A549 (cell line): ENCODE measurements around the gene ADARB2. TPM values are rescaled to one million over a fixed set of nuclear protein-coding genes. Genes with fewer than 3 reads are reported as not detected.

Experiments used
- ATAC-seq, 2 experiments: fragments of 200-7000 bp in 1 of 2; fragments of >200 bp in 1 of 2; cut with Nextera tagmentation in 1 of 2; cut with Tn5 transposase in 1 of 2; 3 replicates each; pipeline versions ENCODE4 v1.8.0 to v1.9.1; 2018 to 2020; ENCODE audit warnings: mild to moderate bottlenecking in 1 of 2, moderate library complexity in 1 of 2
- CTCF ChIA-PET: fragments of 300-600 bp; sonication (Branson Sonifier 250); formaldehyde crosslinking; extraction: SDS; loops from one replicate; lab custom pipeline; 2021; ENCODE audit warnings: antibody characterized with exemption, inconsistent platforms; lab: Yijun Ruan, JAX
- POLR2A ChIA-PET: fragments of 350-600 bp; formaldehyde crosslinking; extraction: SDS; loops from one replicate; lab custom pipeline; 2021; ENCODE audit warnings: antibody characterized with exemption, inconsistent platforms; lab: Yijun Ruan, JAX
- DNase-seq, 2 experiments: peaks; one replicate each; pipeline versions ENCODE4 v3.0.0 to v3.0.0-alpha.2; 2011 to 2016; ENCODE audit warnings: low read depth in 1 of 2, low spot score in 1 of 2
- FAIRE-seq: peaks from 2 replicates; lab custom pipeline; 2011; peaks lifted over from hg19 to GRCh38; lab: Jason Lieb, UNC
- H3K27ac ChIP-seq, 2 experiments: fragments of >200 bp; sonication (Bioruptor Twin); formaldehyde crosslinking; 3 replicates each; pipeline ENCODE4 v1.5.1; 2016 to 2017
- H3K4me1 ChIP-seq: fragments of >200 bp; sonication (Bioruptor Twin); formaldehyde crosslinking; 3 replicates; pipeline ENCODE4 v1.6.1; 2016
- H3K4me2 ChIP-seq: fragments of >200 bp; sonication (Bioruptor Twin); formaldehyde crosslinking; 3 replicates; pipeline ENCODE4 v1.6.1; 2016
- H3K4me3 ChIP-seq: fragments of >200 bp; sonication (Bioruptor Twin); formaldehyde crosslinking; 3 replicates; pipeline ENCODE4 v1.5.1; 2016
- H3K9me3 ChIP-seq: fragments of >200 bp; sonication (Bioruptor Twin); formaldehyde crosslinking; 3 replicates; pipeline ENCODE4 v1.6.1; 2016
- JUNB ChIP-seq: fragments of >200 bp; sonication (Bioruptor Twin); formaldehyde crosslinking; IDR thresholded peaks from 2 replicates; pipeline ENCODE4 v1.6.1; 2016
- NFE2L2 ChIP-seq: fragments of 150-350 bp; conservative IDR thresholded peaks from 2 replicates; pipeline ENCODE4 v1.6.1; 2014; ENCODE audit warnings: low read length
- TFCP2L1 ChIP-seq: fragments of 250-450 bp; sonication (Bioruptor Pico); IDR thresholded peaks from 2 replicates; pipeline ENCODE4 v1.5.0; 2021; ENCODE audit warnings: mild to moderate bottlenecking
- WGBS: methylation state at CpG from one replicate; pipeline ENCODE4 v1.1.6; 2017; ENCODE audit errors: missing lambda C conversion rate; 5-methylcytosine and 5-hydroxymethylcytosine counted together
- polyA plus RNA-seq, 4 experiments: library from polyadenylated mRNA; depleted of rRNA in 3 of 4; stranded (reverse); fragments of >200 nt; fragmentation: RNase III in 1 of 4; extraction: RNeasy Plus Mini Kit Qiagen cat#74134 plus additional on column Dnase treatment in 1 of 4; gene quantifications; 2 replicates in 3 of 4; 3 replicates in 1 of 4; pipeline ENCODE4 v1.2.3, GENCODE V29; 2011 to 2017

The ADARB2 gene
- polyA plus RNA-seq, 2 of the 4 experiments (the other 2 are of a cell fraction), result not detected

DNA sequence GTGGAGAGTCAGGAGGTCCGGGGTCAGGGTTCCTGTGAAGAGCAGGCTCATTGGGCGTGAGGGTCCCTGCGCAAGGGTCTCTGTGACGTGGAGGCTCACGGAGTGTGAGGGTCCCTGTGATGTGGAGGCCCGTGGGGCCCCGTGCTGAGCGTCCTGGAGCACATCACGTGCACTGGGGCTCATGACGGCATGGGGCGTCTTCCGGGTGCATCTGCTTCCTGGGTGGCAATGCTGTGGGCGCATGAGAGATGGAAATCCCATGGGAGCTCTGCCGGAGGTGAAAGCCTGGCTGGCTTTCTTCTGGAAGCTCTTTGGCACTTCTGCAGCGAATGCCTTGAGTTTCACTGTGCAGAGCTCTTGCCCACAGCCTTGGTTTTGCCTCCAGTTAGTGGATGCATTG, 609.7 kb downstream of the ADARB2 start:
- TF ChIP-seq JUNB (no peak), TFCP2L1 (CRISPR knock-in tag) (no peak), NFE2L2 (no peak)
- Histone ChIP-seq H3K9me3 (no peaks in the 10 kb centered on the region), H3K4me3 (no peak overlapping the region), H3K4me2 (no peak overlapping the region), H3K27ac (no peak overlapping the region), H3K4me1 (no peaks in the 10 kb centered on the region)
- DNase-seq (no peak), FAIRE-seq (no peak), ATAC-seq (no peak)
- POLR2A ChIA-PET, result no interaction called here
- CTCF ChIA-PET, result interaction anchor here (2.1 kb wide), 1 partner anchor 18 kb away, joined by 8 read pairs; no protein-coding TSS in a partner anchor
- WGBS, result 87% methylated on average over 15 of the region's 15 CpGs
